GM21360 (cell line): ENCODE measurements around the gene SMIM20.

ENCODE experiments used
- ATAC-seq: cut with Tn5 transposase; IDR thresholded peaks from one replicate; pipeline ENCODE4 v1.9.1; 2021; ENCODE audit warnings: mild to moderate bottlenecking, moderate library complexity; ENCODE audit not compliant: unreplicated experiment

Gene SMIM20

GRCh38 chr4:25951390-25951952 lies 37.5 kb downstream of the SMIM20 start:
- ATAC-seq: no peak

GRCh38 chr4:25953740-25954139 lies 39.7 kb downstream of the SMIM20 start:
- no peak for ATAC-seq

- ATAC-seq: no peak
Measured at GRCh38 chr4:25954293-25954904, 40.4 kb downstream of the SMIM20 start.

GRCh38 chr4:25955705-25956104 lies 41.7 kb downstream of the SMIM20 start:
- no peak for ATAC-seq

- no peak for ATAC-seq
Measured at GRCh38 chr4:25956260-25956659, 42.2 kb downstream of the SMIM20 start.

- ATAC-seq: no peak
Measured at GRCh38 chr4:25958110-25958509, 44.1 kb downstream of the SMIM20 start.

- no peak for ATAC-seq
Measured at GRCh38 chr4:25962393-25962792, 48.4 kb downstream of the SMIM20 start.

- no peak for ATAC-seq
Measured at GRCh38 chr4:25965629-25966028, 51.6 kb downstream of the SMIM20 start.

GRCh38 chr4:25966171-25966570 lies 52.2 kb downstream of the SMIM20 start:
- no peak for ATAC-seq

- no peak for ATAC-seq
Measured at GRCh38 chr4:25969374-25970155, 55.5 kb downstream of the SMIM20 start.

GRCh38 chr4:25970226-25970675 lies 56.2 kb downstream of the SMIM20 start:
- ATAC-seq: peak; percentile 77

- ATAC-seq: no peak
Measured at GRCh38 chr4:25970691-25971432, 56.8 kb downstream of the SMIM20 start.

- ATAC-seq: no peak
Measured at GRCh38 chr4:25972366-25972765, 58.3 kb downstream of the SMIM20 start.

- ATAC-seq: no peak
Measured at GRCh38 chr4:25972984-25973745, 59.1 kb downstream of the SMIM20 start.

- ATAC-seq: no peak
Measured at GRCh38 chr4:25976780-25977179, 62.8 kb downstream of the SMIM20 start.

- no peak for ATAC-seq
Measured at GRCh38 chr4:25977397-25978170, 63.6 kb downstream of the SMIM20 start.

GRCh38 chr4:25978327-25978726 lies 64.3 kb downstream of the SMIM20 start:
- no peak for ATAC-seq
